ENCODE data around the gene TP53AIP1. TPM values are rescaled to one million over a fixed set of nuclear protein-coding genes. Genes with fewer than 3 reads are reported as not detected.

Gene TP53AIP1
- total RNA-seq, 1 experiment from 2014 or later, result not detected

DNA sequence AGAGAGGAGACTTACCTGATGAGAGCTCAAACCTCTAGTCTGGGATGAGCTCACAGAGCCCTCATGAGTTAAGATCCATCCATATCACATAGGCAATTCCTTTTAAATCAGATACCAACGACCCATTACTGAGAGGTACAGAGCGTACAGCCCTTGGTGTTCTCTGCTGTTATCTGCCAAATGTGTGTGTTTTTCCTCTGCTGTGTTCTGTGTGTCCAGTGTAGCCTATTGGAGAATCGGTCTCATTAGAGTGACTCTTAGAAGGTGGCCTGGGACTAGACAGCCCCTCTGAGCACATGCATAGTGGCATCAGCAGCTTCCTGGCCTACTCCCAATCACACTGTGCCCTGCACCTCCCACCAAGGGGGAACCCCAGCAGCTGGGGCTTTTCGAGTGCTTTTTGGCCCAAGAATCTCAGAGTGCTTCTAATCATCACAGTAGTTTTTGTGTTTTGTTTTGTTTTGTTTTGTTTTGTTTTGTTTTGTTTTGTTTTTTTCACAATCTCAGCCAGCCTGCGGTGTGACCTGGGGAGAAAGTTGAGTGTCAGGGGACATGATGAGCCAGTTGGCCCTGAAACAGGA is 25.4 kb downstream of the TP53AIP1 start:
- no peak overlapping the region for H3K27ac Mint-ChIP-seq
- H4K8ac ChIP-seq (replicated peaks; ENCODE audit: insufficient read length, low read depth, low read length), result no peak overlapping the region

More for the DNA sequence above, 25.4 kb downstream of the TP53AIP1 start:
- H2BK120ac ChIP-seq (ENCODE audit: low read depth, low read length, poor library complexity, severe bottlenecking), result no peak overlapping the region
- no peaks in the 10 kb centered on the region for H3K79me1 ChIP-seq (ENCODE audit: insufficient read depth, low read depth, low read length, poor library complexity, severe bottlenecking)
- TF ChIP-seq CTCF (conservative IDR thresholded peaks at IDR 0.05), result no peak
- no peaks in the 10 kb centered on the region for H3K79me2 ChIP-seq (ENCODE audit: insufficient read depth, low read length)
- no CpG with 5 or more reads among the region's 5 CpGs for WGBS (ENCODE audit: extremely low coverage, insufficient read length, low lambda C conversion rate)
- peaks cover 0 to 4% of the 10 kb centered on the region in 2 experiments; a peak in 3 of 5 replicates for H3K9me3 Mint-ChIP-seq
- no peak overlapping the region for H3K27ac ChIP-seq (ENCODE audit: insufficient read length, low read depth, low read length)
- no peak overlapping the region for H3K23ac ChIP-seq (ENCODE audit: insufficient read length, low read depth, low read length)
- H4K5ac ChIP-seq (ENCODE audit: insufficient read length, low read depth, low read length), result no peak overlapping the region
- no peaks in the 10 kb centered on the region for H3K4me1 ChIP-seq (ENCODE audit: insufficient read depth, low read length)
- H3K27me3 ChIP-seq (ENCODE audit: insufficient read depth, low read length), result no peaks in the 10 kb centered on the region
- H2BK12ac ChIP-seq (ENCODE audit: insufficient read length, low read depth, low read length), result no peak overlapping the region
- H3K4me1 Mint-ChIP-seq, result peaks cover 0 to 3% of the 10 kb centered on the region in 2 experiments; a peak in 1 of 4 replicates
- no peak overlapping the region for H3K4me3 Mint-ChIP-seq
- H3K36me3 Mint-ChIP-seq (ENCODE audit: insufficient read depth in 1 of 3, low read depth in 3 of 3), result no peaks in the 10 kb centered on the region
- no peak overlapping the region for H2BK15ac ChIP-seq (ENCODE audit: low read depth, low read length)
- no peak overlapping the region for H3T11ph ChIP-seq (ENCODE audit: low read length)
- peaks cover 63% of the 10 kb centered on the region for H3K27me3 Mint-ChIP-seq (ENCODE audit: low read depth)
- H3K4ac ChIP-seq (ENCODE audit: low read depth, low read length), result no peak overlapping the region
- no peak overlapping the region for H2AK5ac ChIP-seq (ENCODE audit: insufficient read length, low read length)
- DNase-seq, result no peak
- no peaks in the 10 kb centered on the region for H3K23me2 ChIP-seq (ENCODE audit: insufficient read length, low read depth, low read length, poor library complexity, severe bottlenecking)
- H2BK20ac ChIP-seq (ENCODE audit: low read depth, low read length, poor library complexity, severe bottlenecking), result no peak overlapping the region
- no peak overlapping the region for H2BK5ac ChIP-seq (ENCODE audit: insufficient read length, low read length)
- H4K91ac ChIP-seq (ENCODE audit: insufficient read length, low read depth, low read length), result no peak overlapping the region
- H4K20me1 ChIP-seq (ENCODE audit: control insufficient read depth, insufficient read depth, insufficient read length), result no peaks in the 10 kb centered on the region
- no peak overlapping the region for H3K18ac ChIP-seq (ENCODE audit: insufficient read length, low read depth, low read length)
- H3K56ac ChIP-seq (ENCODE audit: insufficient read length, low read depth, low read length), result no peak overlapping the region
- no peak overlapping the region for H3K9ac ChIP-seq (ENCODE audit: extremely low read depth, insufficient read length, low read length)
- H2AFZ ChIP-seq (ENCODE audit: low read length), result no peak overlapping the region
- H3K4me2 ChIP-seq (ENCODE audit: insufficient read depth, insufficient read length, low read length), result no peak overlapping the region
- H3K9me3 ChIP-seq (ENCODE audit: control insufficient read depth, low read depth, low read length), result no peaks in the 10 kb centered on the region
- H3K14ac ChIP-seq (ENCODE audit: insufficient read depth, low read length), result no peak overlapping the region
